Testis (tissue), 2 donors: Measurements from ENCODE around the gene KCNQ1.

Experiments
- POLR2A ChIP-seq: fragments of 450-650 bp; IDR thresholded peaks from one replicate; pipeline ENCODE4 v1.6.1; 2017; ENCODE audit warnings: antibody characterized with exemption, mild to moderate bottlenecking, moderate library complexity
- TF ChIP-seq, protein P1 (sequence below), 3 experiments: fragments of 450-650 bp in 2 of 3; fragments of 200-600 bp in 1 of 3; sonication (generic) in 1 of 3; IDR thresholded peaks; one replicate each; pipeline ENCODE4 v1.5.1; 2016 to 2019; ENCODE audit warnings: antibody characterized with exemption in 3 of 3, mild to moderate bottlenecking in 2 of 3, moderate library complexity in 1 of 3

- TF ChIP-seq, protein P1, sequence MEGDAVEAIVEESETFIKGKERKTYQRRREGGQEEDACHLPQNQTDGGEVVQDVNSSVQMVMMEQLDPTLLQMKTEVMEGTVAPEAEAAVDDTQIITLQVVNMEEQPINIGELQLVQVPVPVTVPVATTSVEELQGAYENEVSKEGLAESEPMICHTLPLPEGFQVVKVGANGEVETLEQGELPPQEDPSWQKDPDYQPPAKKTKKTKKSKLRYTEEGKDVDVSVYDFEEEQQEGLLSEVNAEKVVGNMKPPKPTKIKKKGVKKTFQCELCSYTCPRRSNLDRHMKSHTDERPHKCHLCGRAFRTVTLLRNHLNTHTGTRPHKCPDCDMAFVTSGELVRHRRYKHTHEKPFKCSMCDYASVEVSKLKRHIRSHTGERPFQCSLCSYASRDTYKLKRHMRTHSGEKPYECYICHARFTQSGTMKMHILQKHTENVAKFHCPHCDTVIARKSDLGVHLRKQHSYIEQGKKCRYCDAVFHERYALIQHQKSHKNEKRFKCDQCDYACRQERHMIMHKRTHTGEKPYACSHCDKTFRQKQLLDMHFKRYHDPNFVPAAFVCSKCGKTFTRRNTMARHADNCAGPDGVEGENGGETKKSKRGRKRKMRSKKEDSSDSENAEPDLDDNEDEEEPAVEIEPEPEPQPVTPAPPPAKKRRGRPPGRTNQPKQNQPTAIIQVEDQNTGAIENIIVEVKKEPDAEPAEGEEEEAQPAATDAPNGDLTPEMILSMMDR (IDR thresholded peaks at IDR 0.05) = no peak
- no peak for TF ChIP-seq POLR2A
These were observed 292.4 kb downstream of the KCNQ1 start for GRCh38 chr11:2737226-2737590.
